ENCODE data around the gene ROBO2.

GRCh38 chr3:77456431-77456830, 416.5 kb downstream of the ROBO2 start:
- TF ChIP-seq CTCF (IDR thresholded peaks at IDR 0.05; ENCODE audit: insufficient read depth, low read length), result no peak
- TF ChIP-seq, protein P1, sequence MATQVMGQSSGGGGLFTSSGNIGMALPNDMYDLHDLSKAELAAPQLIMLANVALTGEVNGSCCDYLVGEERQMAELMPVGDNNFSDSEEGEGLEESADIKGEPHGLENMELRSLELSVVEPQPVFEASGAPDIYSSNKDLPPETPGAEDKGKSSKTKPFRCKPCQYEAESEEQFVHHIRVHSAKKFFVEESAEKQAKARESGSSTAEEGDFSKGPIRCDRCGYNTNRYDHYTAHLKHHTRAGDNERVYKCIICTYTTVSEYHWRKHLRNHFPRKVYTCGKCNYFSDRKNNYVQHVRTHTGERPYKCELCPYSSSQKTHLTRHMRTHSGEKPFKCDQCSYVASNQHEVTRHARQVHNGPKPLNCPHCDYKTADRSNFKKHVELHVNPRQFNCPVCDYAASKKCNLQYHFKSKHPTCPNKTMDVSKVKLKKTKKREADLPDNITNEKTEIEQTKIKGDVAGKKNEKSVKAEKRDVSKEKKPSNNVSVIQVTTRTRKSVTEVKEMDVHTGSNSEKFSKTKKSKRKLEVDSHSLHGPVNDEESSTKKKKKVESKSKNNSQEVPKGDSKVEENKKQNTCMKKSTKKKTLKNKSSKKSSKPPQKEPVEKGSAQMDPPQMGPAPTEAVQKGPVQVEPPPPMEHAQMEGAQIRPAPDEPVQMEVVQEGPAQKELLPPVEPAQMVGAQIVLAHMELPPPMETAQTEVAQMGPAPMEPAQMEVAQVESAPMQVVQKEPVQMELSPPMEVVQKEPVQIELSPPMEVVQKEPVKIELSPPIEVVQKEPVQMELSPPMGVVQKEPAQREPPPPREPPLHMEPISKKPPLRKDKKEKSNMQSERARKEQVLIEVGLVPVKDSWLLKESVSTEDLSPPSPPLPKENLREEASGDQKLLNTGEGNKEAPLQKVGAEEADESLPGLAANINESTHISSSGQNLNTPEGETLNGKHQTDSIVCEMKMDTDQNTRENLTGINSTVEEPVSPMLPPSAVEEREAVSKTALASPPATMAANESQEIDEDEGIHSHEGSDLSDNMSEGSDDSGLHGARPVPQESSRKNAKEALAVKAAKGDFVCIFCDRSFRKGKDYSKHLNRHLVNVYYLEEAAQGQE (IDR thresholded peaks at IDR 0.05; ENCODE audit: insufficient replicate concordance, low read depth), result no peak
- TF ChIP-seq SPI1 (IDR thresholded peaks at IDR 0.05; ENCODE audit: borderline replicate concordance, low read depth), result no peak
- no peak for TF ChIP-seq POLR2AphosphoS5 (IDR thresholded peaks at IDR 0.05; ENCODE audit: low read depth)
